ENCODE data around the gene SKAP1.

- TF ChIP-seq CTCF (IDR thresholded peaks at IDR 0.05 in 4 of 5, conservative IDR thresholded peaks at IDR 0.05 in 1 of 5): peak in 4 of 5 experiments; percentile 15 to 65 (median 37)
- TF ChIP-seq POLR2A (IDR thresholded peaks at IDR 0.05): no peak
These were observed 78.1 kb downstream of the SKAP1 start for GRCh38 chr17:48351911-48352332.

Measured in gastrocnemius medialis (tissue), 4 donors.